ENCODE data around the gene GMCL1. TPM values are rescaled to one million over a fixed set of nuclear protein-coding genes. Genes with fewer than 3 reads are reported as not detected.

GMCL1 gene
- total and polyA plus RNA-seq, 2 of the 13 experiments (the other 11 are each of a cell fraction or from before 2014, with no cell fraction given), result 18.7 to 24.0 TPM

DNA sequence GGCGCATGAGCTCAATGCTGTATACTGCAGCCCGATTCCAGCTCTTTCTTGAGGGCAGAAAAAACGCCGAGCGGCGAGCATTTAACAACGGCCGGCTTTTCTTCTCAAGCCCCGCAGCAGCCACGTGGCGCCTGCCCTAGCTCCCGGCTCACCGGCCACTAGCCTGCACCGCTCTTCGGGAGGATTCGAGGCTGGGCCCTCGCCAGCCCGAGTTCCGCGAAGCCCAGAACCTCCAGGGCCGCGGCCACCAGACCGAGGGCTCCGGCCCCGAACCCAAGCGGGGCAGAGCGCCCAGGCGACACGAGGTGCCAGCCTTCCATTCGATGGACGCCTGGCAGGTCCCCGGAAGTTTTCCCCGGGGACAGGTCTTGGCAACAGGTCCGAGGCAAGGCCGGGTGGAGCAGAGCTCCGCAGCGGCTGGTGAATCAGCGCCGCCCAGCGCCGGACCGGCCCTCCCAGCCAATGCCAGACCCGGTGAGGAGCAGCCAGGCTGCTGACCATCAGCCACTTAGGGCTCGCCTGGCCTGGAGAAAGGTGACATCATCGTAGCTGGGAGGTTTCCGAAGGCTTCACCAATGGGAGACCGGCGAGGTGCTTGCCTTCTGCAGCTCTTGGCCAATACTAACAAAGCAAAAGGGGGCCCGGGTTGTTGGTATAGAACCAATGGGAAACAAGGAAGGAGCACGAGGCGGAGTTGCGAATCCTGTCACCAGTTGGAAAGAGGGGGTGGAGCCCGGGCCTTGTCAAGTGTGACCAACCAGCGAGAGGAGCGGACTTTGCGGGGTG, 84.9 kb downstream of the GMCL1 start (continued):
- TF ChIP-seq, protein P1, sequence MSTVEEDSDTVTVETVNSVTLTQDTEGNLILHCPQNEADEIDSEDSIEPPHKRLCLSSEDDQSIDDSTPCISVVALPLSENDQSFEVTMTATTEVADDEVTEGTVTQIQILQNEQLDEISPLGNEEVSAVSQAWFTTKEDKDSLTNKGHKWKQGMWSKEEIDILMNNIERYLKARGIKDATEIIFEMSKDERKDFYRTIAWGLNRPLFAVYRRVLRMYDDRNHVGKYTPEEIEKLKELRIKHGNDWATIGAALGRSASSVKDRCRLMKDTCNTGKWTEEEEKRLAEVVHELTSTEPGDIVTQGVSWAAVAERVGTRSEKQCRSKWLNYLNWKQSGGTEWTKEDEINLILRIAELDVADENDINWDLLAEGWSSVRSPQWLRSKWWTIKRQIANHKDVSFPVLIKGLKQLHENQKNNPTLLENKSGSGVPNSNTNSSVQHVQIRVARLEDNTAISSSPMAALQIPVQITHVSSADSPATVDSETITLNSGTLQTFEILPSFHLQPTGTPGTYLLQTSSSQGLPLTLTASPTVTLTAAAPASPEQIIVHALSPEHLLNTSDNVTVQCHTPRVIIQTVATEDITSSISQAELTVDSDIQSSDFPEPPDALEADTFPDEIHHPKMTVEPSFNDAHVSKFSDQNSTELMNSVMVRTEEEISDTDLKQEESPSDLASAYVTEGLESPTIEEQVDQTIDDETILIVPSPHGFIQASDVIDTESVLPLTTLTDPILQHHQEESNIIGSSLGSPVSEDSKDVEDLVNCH (CRISPR knock-in tag; IDR thresholded peaks at IDR 0.05), result peak; percentile 91; the same call in 1 of the 2 replicates
- TF ChIP-seq, protein P2, sequence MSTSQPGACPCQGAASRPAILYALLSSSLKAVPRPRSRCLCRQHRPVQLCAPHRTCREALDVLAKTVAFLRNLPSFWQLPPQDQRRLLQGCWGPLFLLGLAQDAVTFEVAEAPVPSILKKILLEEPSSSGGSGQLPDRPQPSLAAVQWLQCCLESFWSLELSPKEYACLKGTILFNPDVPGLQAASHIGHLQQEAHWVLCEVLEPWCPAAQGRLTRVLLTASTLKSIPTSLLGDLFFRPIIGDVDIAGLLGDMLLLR (CRISPR knock-in tag; IDR thresholded peaks at IDR 0.05), result peak; percentile 95
- TF ChIP-seq, protein P3, sequence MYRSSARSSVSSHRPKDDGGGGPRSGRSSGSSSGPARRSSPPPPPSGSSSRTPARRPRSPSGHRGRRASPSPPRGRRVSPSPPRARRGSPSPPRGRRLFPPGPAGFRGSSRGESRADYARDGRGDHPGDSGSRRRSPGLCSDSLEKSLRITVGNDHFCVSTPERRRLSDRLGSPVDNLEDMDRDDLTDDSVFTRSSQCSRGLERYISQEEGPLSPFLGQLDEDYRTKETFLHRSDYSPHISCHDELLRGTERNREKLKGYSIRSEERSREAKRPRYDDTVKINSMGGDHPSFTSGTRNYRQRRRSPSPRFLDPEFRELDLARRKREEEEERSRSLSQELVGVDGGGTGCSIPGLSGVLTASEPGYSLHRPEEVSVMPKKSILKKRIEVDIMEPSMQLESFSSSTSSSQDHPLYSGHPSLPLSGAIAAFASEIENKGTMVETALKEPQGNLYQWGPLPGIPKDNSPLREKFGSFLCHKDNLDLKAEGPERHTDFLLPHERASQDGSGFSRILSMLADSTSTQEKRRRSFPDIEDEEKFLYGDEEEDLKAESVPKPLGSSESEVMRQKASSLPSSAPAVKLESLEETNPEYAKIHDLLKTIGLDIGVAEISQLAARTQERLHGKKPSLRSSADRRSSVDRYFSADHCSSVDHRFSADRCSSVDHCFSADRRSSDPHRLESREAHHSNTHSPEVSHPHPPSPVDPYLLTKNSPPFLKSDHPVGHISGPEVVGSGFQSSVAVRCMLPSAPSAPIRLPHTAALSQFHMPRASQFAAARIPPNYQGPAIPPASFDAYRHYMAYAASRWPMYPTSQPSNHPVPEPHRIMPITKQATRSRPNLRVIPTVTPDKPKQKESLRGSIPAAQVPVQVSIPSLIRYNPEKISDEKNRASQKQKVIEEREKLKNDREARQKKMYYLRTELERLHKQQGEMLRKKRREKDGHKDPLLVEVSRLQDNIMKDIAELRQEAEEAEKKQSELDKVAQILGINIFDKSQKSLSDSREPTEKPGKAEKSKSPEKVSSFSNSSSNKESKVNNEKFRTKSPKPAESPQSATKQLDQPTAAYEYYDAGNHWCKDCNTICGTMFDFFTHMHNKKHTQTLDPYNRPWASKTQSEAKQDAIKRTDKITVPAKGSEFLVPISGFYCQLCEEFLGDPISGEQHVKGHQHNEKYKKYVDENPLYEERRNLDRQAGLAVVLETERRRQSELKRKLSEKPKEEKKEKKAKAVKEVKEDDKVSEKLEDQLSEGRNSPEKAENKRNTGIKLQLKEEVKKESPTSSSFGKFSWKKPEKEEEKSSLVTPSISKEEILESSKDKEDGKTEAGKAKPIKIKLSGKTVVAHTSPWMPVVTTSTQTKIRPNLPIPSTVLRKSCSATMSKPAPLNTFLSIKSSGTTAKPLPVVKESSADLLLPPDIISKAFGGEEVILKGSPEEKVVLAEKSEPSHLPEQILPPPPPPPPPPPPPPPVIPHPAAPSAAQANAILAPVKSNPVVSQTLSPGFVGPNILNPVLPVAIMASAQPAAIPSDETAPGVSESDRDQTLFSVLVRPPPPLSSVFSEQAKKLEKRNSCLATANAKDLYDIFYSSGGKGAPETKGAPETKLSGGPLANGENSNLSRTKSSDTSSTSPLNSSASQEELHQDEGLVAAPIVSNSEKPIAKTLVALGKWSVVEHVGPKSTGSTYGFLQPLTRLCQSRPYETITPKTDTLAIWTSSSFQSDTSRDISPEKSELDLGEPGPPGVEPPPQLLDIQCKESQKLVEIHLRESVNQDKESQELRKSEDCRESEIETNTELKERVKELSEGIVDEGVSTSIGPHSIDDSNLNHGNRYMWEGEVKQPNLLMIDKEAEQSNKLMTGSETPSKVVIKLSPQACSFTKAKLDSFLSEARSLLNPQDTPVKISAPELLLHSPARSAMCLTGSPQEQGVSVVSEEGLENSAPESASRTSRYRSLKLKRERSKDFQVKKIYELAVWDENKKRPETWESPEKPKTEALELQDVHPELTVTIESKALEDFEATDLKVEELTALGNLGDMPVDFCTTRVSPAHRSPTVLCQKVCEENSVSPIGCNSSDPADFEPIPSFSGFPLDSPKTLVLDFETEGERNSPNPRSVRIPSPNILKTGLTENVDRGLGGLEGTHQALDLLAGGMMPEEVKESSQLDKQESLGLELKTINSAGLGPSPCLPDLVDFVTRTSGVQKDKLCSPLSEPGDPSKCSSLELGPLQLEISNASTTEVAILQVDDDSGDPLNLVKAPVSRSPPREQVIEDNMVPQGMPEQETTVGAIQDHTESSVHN (CRISPR knock-in tag; IDR thresholded peaks at IDR 0.05), result peak; percentile 97
- TF ChIP-seq ZNF552 (CRISPR knock-in tag; IDR thresholded peaks at IDR 0.05; ENCODE audit: borderline replicate concordance) (0 out of 2 replicates have a peak, but pooled peaks have one; percentile 91), ZNF780A (CRISPR knock-in tag; IDR thresholded peaks at IDR 0.05) (peak; percentile 91), ZIK1 (CRISPR knock-in tag; IDR thresholded peaks at IDR 0.05; ENCODE audit: borderline replicate concordance, low read depth) (peak; percentile 91; the same call in 1 of the 2 replicates), TRIM24 (CRISPR knock-in tag; IDR thresholded peaks at IDR 0.05) (no peak), ZNF850 (CRISPR knock-in tag; conservative IDR thresholded peaks at IDR 0.05) (no peak; the same call in 1 of the 2 replicates), ZZZ3 (CRISPR knock-in tag; IDR thresholded peaks at IDR 0.05; ENCODE audit: borderline replicate concordance) (peak; percentile 87), ZNF44 (CRISPR knock-in tag; IDR thresholded peaks at IDR 0.05) (0 out of 2 replicates have a peak, but pooled peaks have one; percentile 34), ZFAT (CRISPR knock-in tag; conservative IDR thresholded peaks at IDR 0.05) (no peak; the same call in 1 of the 2 replicates), PHB2 (IDR thresholded peaks at IDR 0.05; ENCODE audit: partially characterized antibody) (no peak), ZNF326 (CRISPR knock-in tag; IDR thresholded peaks at IDR 0.05; ENCODE audit: borderline replicate concordance) (peak; percentile 45; the same call in 1 of the 2 replicates), BHLHE40 (IDR thresholded peaks at IDR 0.05; ENCODE audit: low read length) (peak; percentile 25; the same call in 1 of the 2 replicates), SOX5 (CRISPR knock-in tag; IDR thresholded peaks at IDR 0.05; ENCODE audit: borderline replicate concordance) (no peak; the same call in 1 of the 2 replicates), IRF2 (CRISPR knock-in tag; IDR thresholded peaks at IDR 0.05) (peak; percentile 71; the same call in 1 of the 2 replicates)
